NCI-H774 (cell line): Measurements from ENCODE around the gene TTLL11.

Source experiments
- DNase-seq: peaks from one replicate; lab custom pipeline; 2025; lab: John Stamatoyannopoulos, UW

The TTLL11 gene

DNA sequence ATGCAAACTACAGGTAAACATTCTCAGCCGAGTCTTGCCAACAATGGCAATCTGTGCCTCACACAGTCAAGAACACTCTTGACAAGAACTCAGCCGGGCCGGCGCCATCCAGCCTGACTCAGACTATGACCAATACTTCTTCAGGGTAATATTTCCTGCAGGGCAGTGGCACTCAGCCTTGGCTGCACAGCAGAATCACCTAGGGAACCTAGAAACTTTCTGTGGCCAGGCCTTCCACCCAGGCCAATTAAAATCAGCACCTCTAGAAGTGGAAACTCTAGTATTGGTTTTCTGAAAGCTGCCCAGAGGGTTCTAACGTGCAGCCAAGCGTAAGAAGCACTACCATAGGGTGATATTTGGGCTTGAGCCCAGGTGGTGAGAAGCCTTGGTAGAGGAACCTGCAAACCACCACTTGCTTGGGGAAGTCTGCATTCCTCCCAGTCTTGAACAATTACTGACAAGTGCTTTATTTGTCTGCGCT, 120.6 kb downstream of the TTLL11 start:
- no peak for DNase-seq

DNA sequence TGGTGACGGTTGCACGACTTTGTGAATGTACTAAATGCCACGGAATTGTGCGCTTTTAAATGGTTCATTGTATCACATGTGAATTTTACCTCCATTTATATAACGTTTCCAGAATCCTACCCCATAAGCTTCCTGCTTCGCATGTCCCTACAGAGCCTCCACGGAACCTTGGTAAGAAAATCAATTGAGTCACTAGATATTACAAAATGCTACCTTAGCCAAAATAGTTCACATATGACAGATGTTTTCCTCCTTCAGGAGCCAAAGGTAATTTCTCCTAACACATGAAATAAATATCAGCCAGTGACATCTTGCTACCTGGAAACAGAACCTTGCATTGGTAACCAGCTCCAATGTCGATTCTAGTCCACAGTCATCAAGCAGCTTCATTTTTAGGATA, 125.1 kb downstream of the TTLL11 start:
- no peak for DNase-seq

DNA sequence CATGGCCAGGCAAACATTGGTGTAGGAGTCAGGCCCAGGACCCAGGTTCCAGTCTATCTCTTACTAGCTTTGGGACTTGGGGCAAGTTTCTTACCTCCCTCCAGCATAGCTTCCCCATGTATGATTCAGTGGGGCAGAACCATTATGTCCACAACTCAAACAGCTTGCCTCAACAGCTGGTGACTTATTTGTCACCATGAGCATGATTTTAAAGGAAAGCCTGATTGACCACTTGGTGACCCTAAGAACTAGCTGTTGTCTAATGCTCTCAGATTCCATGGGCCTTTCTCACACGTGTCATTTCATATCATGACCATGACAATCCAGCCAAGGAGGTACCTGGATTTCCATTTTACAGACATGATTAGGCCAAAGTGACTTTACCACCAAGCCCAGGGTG, 126.4 kb downstream of the TTLL11 start:
- DNase-seq, result no peak

DNA sequence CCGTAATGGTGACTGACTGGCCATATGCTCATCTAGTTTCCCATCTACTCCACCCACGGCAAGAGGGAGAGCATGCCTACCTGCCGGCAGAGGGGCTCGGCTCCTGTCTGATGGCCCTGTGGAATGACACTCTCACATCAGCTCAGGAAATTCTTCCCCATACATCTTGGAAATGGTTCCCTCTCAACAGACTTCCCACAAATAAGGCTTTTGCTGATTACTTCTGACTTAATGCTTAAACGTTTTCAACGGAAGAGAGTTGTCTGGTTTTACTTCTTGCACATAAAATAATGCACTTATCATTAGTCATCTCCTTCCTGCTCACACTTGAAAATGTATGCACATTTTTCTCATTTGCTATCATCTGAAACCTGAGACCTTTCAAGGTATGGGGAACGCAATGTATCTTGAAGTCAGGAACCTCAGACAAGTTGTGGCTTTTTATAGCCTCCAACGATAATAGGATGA, 129.5 kb downstream of the TTLL11 start:
- no peak for DNase-seq

DNA sequence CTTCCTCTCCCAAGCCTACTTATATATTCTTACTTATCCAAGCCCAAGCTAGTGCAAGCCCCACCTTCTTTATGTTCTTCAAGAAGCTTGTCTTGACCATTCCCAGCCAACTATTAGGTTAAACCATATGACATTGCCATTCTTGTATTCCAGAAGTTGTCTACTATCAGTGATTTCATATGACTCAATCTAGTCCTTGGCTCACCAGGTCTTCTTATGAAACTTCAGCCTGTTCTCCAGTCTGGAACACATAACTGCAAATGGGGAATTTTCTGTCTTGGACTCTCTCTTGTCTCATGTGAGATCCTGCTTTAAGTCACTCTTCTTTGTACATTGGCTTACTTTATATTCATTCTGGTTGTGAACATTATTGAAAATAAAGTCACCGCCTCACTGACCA, 130.7 kb downstream of the TTLL11 start:
- DNase-seq, result no peak

DNA sequence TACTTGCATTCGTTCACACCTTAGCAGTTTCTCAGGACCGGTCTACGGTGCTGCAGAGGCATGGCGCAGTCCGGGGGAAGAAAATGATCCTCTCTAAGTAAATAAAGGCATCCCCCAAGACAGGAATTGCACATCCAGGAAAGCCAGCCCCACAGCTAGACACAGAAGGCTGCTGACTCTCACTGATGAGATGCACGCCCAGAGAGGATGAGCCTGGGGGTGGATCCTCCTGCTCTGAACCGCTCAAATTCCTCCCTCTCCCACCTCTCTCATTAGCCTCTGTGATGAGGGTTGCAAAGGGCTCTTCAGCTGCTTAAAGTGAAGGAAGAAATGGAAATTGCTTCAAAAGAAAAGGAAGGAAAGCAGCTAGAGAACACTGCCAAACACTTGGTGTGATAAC, 132.4 kb downstream of the TTLL11 start:
- no peak for DNase-seq

DNA sequence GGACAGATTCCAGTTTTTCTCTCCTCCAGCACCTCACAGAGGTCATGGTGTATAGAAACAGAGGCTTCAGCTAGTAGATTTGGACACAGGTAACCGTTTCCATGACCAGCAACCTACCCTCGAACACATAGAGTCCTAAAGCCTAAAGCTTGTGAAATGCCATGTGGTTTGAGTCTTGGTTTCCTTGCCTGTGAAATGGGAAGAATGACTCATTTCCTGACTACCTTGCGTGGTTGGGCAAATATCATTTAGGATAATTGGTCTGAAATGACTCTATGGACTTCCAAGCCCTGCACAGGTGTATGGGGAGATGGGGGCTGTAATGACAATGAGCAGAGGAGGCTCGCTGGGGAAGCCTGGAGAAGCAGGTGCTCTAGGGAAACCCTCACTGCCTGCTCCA, 134.6 kb downstream of the TTLL11 start:
- peak; percentile 39 for DNase-seq

DNA sequence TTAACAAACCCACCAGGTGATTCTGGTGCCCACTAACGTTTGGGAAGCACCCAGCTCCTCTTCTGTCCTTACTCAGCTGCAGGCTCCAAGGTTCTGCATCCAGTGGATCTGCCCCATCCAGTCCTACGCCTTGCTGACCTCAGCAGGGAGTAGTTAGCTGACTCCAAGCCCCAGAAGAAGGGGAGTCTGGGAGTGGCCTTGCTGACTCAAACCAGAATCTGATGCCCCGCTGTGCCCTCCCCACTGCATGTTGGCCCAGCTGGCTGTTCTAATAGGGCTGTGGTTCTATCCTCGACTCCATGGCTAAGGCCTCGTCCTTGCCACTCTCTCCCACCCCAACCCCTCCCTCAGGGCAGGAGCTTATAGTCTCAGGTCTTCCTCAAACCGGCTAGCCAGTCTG, 136.3 kb downstream of the TTLL11 start:
- DNase-seq, result no peak

DNA sequence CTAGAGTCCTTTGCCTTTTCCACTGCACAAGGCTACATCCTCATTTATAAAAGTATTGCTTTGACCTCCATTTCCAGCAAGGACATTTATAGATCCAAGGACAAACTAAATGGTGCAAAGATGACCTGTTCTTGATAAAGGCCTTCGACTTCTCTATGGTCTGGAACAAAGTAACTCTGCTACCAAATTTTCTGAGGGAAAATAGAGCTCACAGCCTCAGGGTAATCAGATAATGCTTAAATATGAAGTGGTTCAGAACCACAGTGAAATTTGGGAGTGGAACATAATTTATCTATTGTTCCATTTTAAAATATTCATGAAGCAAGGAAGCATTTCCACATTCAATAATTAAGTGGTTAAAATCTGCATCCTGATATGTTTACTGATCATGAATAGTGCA, 137.5 kb downstream of the TTLL11 start:
- no peak for DNase-seq

DNA sequence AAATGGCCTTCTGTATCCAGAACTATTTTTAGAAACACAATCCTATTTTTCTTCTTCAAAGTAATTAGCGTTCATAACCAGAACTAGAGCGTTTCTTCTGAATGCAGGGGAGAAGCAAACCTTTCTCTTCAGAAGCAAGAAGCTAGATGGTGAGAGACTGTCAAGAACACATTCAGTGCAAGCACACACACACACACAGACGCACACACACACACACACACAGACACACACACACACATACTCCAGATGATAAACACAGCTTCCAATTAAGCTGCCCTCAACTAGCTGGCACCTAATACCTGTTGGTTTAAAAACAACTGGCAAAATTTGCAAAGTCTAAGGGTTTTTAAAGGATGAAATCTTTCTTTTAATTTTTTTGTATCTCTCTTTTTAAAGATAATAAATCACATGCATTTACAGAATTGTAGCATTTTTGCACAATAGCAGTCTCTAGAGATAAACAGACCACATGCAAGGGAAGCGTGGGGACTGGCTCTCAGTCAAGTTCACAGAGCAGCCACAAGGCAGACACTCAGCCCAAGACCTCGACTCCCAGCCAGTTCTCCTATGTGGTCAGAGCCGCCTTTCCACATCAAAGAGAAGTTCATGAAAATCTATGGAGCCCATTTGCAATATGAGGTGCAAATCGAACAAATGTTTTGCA, 138.5 kb downstream of the TTLL11 start:
- no peak for DNase-seq

DNA sequence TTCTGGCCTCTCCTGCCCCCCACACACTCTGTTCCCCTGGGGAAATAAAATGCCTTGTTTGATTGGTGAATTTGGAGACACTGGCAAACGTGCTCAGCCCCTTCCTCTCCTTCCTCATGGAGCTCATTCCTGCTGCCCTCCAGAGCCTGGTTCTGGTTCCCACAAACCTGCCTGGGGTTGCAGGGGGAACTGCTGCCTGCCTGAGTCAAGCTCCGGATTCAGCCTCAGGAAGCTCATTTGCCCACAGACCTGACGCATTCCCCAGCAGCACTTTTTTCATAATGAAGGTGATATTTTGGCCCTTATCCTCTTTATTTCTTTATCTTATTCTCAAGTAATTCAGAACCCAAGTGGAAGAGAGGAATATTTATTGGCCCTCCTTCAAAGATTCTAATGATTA, 140.5 kb downstream of the TTLL11 start:
- no peak for DNase-seq

DNA sequence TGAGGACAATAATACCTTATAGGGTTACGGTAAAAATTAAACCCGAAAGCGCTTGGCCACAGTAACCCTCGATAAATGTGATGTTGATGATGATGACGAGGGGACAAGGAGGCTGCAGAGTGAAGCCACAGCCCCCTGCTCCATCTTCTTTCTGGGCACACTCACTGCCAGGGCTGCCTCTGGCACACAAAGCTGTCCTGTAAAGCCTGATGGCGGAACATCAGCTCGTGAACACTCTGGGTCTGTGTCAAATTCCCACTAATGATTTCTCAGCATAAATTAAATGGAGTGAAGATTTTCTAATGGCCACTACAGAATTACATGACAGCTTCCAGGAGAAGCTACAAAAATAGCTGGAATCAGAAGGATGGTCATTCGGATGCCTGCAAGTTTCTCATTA, 142.2 kb downstream of the TTLL11 start:
- no peak for DNase-seq

DNA sequence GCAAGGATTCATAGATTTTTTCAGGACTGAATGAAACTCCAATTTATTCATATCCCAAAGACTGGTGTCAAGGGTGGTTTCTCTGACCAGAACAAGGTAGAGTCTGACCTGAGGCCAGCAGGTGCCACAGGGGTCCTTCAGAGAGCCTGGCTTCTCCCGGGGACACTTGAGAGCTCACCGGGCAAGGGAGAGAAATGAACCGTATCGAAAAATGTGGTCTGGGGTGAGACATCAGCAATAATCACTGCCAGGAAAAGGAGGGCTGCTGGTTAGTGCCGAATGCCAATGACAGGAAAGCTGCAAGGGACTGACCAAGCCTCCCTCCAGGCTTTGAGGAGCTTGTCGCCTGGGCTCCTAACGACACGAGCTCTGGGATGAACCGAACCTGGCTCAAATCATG, 142.7 kb downstream of the TTLL11 start:
- no peak for DNase-seq

DNA sequence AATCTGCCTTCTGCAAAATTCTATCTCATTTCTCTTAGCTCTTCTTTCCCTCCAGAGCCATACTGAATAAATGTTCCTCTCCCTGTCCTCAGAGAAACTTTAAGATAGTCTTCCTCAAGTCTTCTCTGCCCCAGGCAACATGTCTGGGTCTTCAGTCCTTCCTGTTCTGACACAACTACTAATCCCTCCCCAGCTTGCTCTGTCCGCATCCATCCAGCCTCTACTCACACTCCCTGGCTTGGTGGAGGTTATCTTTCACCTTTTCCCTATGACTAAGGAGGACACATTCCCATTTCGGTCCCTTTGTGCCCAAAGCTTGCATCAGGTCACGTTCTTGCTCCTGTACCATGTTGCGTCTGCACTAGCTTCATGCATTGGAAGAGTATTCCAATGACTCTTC, 143.3 kb downstream of the TTLL11 start:
- DNase-seq, result no peak

DNA sequence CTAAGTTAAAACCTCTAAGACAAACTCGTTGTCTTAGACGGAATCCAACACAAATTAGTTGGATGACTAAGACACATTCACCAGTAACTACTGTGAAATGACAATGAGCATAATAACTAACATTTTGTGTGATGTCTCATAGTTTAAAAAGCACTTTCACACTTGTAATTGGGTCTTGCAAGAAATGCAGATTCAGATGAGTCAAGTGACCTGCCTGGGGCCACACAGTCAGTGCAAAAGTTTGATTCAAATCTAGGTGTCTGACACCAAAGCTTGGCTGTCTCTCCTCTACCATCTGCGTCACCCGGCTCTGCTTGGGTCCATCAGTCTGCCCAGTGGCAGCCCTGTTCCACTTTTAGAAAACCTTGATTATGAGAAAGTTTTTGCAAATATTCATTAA, 143.7 kb downstream of the TTLL11 start:
- no peak for DNase-seq

DNA sequence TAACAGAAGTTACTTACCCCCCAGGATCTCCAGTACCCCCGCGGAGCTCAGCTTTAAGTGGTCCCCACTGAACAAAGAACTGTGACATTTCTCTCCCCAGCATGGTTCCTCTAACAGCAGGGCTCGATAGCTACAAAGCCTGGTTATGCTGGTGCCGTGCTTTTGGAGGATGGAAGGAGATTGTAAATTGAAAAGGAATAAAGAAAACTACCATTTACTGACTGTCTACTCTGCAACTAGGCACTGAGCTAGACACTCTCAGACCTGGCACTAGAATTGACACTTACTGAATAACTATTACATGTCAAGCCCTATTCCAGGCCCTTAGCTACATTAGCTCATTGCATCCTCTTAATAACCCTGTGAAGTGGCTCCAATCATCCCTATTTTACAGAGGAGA, 145.3 kb downstream of the TTLL11 start:
- peak; percentile 76 for DNase-seq

DNA sequence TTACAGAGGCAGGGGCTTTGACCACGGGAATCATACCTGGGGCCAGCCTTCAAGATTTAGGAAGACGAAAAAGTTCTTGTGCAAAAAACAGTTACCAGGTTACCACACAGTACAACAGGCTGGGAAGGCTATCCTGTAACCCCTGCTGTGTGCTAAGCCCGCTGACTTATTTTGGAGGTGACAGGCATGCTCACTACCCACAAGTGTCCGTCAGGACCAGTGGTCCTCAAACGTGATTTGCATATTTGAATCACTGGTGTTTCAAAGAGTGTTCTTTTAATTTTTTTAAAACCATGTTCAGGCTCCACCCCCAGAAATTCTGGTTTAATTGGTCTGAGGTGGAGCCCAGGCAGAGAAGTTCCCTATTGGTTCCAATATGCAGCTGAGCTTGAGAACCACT, 146.6 kb downstream of the TTLL11 start:
- DNase-seq, result no peak

DNA sequence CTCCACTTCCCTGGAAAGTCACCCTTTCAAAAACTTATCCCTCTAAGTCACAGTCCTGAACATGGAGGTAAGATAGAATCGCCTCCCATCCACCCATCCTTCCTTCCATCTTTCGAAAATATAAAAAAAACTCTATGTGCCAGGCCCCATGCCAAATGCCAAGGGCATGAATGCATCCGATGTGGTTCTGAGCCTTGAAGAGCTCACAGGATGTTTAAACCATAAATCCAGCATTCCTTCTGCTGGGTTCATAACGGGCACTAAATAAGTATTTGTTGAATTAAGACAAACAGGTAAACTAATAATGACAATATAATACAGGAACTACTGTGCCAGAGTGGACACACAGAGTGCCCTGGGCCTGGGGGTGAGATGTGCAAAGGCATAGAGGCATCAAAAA, 147.3 kb downstream of the TTLL11 start:
- no peak for DNase-seq

DNA sequence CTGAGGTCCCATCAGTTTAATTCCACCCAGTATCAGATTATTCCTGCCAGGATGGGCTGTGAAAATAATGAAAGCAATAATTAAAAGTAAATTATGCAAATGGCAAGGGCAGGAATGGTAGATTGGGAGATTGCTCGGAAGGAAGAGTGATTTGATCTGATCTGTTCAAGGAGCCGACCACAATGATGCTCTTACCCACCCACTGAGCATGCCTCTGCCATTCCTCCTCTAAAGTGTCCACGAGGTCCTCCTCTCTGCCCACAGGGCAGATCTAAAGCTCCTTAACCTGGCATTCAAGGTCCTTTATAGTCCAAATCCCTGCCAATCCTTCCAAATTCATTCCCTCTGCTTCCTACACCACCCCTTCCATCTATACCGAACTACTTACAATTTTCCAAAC, 147.8 kb downstream of the TTLL11 start:
- no peak for DNase-seq

DNA sequence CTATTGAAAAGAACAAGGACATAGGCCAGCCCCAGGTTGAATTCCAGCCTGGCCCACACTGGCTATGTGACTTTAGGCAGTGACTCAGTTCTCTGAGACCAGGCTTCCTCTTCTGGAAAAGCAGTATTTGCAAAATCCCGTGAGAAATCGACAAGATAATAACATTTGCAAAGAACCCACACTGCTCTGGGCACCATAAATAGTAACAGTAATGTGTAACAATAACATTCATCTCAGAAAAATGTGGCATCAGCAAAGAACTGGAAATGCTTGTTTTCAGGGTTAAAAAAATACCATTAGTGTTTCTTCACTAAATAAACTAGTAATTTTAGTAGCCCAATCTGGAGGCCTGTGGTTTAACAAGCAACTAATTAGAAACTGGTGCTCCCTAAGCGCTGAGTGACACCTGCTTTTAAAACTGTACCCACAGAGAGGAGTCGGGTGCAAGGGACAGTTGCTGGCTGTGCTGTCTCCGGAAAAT, 148.4 kb downstream of the TTLL11 start:
- DNase-seq, result no peak

DNA sequence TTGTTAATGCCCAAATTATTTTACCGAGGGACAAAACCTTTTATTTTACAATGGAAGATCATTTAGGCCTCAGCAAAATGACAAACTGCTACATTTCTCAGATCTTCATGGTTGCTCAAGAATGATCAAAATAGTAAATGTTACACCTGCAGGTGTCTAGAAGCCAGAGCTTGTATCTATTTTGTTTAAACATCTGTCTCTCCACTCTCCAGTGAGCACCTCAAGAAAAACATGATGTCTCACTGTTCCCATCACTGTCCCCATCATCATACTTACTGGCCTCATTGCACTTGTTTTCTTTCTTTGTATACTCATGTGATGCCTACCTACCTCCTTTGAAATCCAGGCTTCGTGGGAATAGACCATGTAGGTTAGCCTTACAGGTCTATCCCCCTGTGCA, 149.6 kb downstream of the TTLL11 start:
- no peak for DNase-seq

DNA sequence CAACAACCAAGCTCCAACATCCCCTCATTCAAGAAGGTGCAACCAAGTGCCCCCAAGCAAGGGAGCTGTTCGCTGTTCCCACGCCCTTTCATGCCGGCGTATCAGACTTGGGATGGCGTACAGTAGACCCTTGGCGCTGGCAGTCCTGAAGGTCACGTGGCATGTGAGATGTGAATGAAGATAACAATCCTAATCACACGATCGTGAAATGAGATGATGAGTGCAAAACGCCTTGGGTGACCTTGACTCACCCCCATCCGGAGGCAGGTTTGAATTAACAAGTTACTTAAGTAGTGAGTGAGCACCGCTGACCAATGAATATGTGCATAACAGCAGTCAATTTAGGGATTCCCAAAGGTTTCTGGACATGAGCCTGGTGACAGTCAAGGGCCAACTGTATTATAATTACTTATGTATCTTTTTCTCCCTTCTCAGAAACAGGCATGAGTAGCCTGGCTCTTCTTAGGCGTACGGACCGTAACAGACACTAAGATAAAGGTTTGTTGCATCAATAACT, 150.2 kb downstream of the TTLL11 start:
- DNase-seq, result no peak

DNA sequence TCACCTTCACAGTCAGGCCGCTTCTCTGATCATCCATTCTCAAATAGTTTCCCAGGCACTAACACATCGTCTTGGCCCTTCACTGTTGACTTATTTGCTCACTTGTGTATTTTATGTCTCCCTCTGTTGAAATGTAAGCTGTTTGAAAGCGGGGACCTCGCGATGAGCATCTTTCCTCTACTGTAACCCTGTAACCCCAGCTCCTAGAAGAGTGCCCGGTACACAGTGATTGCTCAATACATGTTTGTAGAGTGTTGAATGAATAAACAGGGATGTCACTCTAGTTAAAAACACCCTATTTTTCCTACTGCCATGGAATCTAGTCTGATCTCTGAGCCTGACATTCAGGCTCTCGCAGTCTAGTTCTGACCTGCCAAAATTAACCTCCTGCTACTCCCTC, 150.8 kb downstream of the TTLL11 start:
- no peak for DNase-seq

DNA sequence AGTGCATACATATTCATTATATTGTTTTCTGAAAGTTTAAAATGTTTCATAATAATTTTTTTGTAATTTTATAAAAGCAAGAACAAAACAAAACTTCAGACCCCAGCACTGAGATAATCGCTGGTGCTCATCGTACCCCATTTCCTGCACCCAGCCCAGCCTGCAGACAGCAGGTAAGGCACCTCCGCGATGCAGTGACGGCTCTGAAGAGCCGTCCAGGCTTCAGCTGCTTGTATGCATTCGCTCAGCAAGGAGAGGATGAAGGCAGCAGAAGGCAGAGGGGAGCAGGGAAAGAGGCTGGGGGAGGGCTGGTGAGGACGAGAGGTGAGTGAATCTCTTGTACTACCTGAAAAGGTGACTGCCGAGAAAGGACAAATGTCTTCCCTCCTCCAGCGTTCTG, 153.5 kb downstream of the TTLL11 start:
- DNase-seq, result no peak
